Natural killer cell (primary cell): Measurements from ENCODE around the gene GNAS-AS1. TPM values are rescaled to one million over a fixed set of nuclear protein-coding genes. Genes with fewer than 3 reads are reported as not detected.
A peak's percentile ranks its signal among the peaks of the same experiment; 100 is the strongest.

ENCODE experiments used
- ATAC-seq, 3 donors: fragments of 150-1000 bp in 2 of 3; fragments of 200-7000 bp in 1 of 3; cut with Tn5 transposase; 1 replicate in 1 of 3; 2 replicates in 2 of 3; pipeline ENCODE4 v1.10.0; 2021; ENCODE audit warnings: mild to moderate bottlenecking in 2 of 3, moderate library complexity in 2 of 3
- DNase-seq, 2 donors: peaks; one replicate each; pipeline versions ENCODE4 v3.0.0 to v3.0.0-alpha.2; 2013 to 2021; ENCODE audit warnings: mixed read lengths in 1 of 2
- H3K27ac ChIP-seq: one replicate; pipeline ENCODE4 v1.5.1; 2013; ENCODE audit warnings: mild to moderate bottlenecking, low read length
- H3K27me3 ChIP-seq: one replicate; pipeline ENCODE4 v1.6.1; 2013; ENCODE audit warnings: low read length; ENCODE audit not compliant: control insufficient read depth, insufficient read depth
- H3K36me3 ChIP-seq: one replicate; pipeline ENCODE4 v1.6.1; 2013; ENCODE audit warnings: low read length; ENCODE audit not compliant: control insufficient read depth, insufficient read depth
- H3K4me1 ChIP-seq: one replicate; pipeline ENCODE4 v1.6.1; 2013; ENCODE audit warnings: low read length; ENCODE audit not compliant: control insufficient read depth, insufficient read depth
- H3K4me3 ChIP-seq: one replicate; pipeline ENCODE4 v1.5.1; 2013; ENCODE audit warnings: low read length
- H3K9me3 ChIP-seq: one replicate; pipeline ENCODE4 v1.6.1; 2013; ENCODE audit warnings: low read length; ENCODE audit not compliant: control insufficient read depth, insufficient read depth
- H3K27ac Mint-ChIP-seq, 2 donors: one replicate each; pipeline ENCODE4 v1.8.0; 2022; ENCODE audit warnings: mild to moderate bottlenecking in 2 of 2, mixed read lengths in 2 of 2, moderate library complexity in 1 of 2
- H3K27me3 Mint-ChIP-seq, 2 donors: one replicate each; pipeline ENCODE4 v1.8.0; 2022; ENCODE audit warnings: low read depth in 2 of 2, mixed read lengths in 2 of 2
- H3K36me3 Mint-ChIP-seq: one replicate; pipeline ENCODE4 v1.8.0; 2022; ENCODE audit warnings: mixed read lengths
- H3K4me1 Mint-ChIP-seq, 2 donors: one replicate each; pipeline ENCODE4 v1.8.0; 2022; ENCODE audit warnings: mixed read lengths in 2 of 2
- H3K4me3 Mint-ChIP-seq: one replicate; pipeline ENCODE4 v1.8.0; 2022; ENCODE audit warnings: mild to moderate bottlenecking, moderate library complexity, mixed read lengths
- H3K9me3 Mint-ChIP-seq, 2 donors: one replicate each; pipeline ENCODE4 v1.8.0; 2022; ENCODE audit warnings: mixed read lengths in 2 of 2
- WGBS: methylation state at CpG from one replicate; pipeline ENCODE4 v1.1.7; 2013; ENCODE audit warnings: missing lambda C conversion rate; ENCODE audit not compliant: insufficient coverage; 5-methylcytosine and 5-hydroxymethylcytosine counted together
- intact Hi-C: fragments of 100-400 bp; cut with micrococcal nuclease; formaldehyde crosslinking; loops from one replicate; pipeline ENCODE4 v1.14.2; 2022
- total RNA-seq, 4 donors: library from RNA; stranded (reverse); fragments of 120-200 nt in 1 of 4; gene quantifications; one replicate each; pipeline versions ENCODE4 v1.2.3 to v1.2.4, GENCODE V29; 2013 to 2022
- TF ChIP-seq, protein P1 (sequence below): fragments of 200-600 bp; IDR thresholded peaks from one replicate; pipeline ENCODE4 v1.8.0; 2022; ENCODE audit warnings: antibody characterized with exemption

Gene GNAS-AS1
- under 1 TPM in 2 of 3 donors, not detected in 1; 0.60 to 0.66 TPM for total RNA-seq
- total RNA-seq (2013): 0.32 TPM

DNA sequence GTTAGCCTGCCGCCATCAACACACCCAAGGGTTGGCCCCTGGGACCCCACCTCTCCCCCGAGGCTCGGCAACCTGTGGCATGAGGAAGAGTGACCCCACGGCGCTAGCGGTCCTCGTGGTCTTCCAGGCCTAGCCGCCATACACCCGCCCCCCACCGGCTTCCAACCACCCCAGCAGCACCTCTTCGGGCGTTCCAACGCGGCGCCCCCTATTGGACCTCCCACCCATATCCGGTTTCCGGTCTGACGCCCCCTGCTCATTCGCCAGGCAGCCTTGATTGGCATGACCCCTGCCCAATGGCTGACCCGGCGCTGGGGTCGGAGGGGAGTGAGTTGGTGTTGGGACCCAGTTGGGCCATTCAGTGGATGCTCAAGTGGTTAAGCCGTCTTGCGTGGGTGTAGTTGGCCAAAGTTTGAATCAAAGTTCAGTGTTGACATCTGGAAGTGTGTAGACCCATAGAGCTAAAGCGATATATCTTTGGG, at the start of gene GNAS-AS1:
TSS of gene GNAS-AS1 (minus strand) at position 210 of the 482 bp plus-strand sequence.
- Mint-ChIP-seq H3K4me1 (peaks cover 0 to 32% of the 10 kb centered on the region in 2 donors), H3K27ac (peak within 1 kb of the TSS; percentile 24 to 61), H3K9me3 (no peaks in the 10 kb centered on the region), H3K27me3 (peaks cover 45 to 68% of the 10 kb centered on the region in 2 donors), H3K36me3 (no peaks in the 10 kb centered on the region), H3K4me3 (peak within 1 kb of the TSS; percentile 91)
- ATAC-seq (peak; percentile 74 to 94 (median 89)), DNase-seq (peak; percentile 64 to 82)
- H3K9me3 ChIP-seq: peaks cover 3% of the 10 kb centered on the region
- H3K4me1 ChIP-seq: peaks cover 52% of the 10 kb centered on the region
- H3K36me3 ChIP-seq: no peaks in the 10 kb centered on the region
- H3K27me3 ChIP-seq: peaks cover 29% of the 10 kb centered on the region
- 53% methylated on average over 25 of the region's 25 CpGs for WGBS
- H3K27ac ChIP-seq: no peak within 1 kb of the TSS
- intact Hi-C loops: loop anchor here (5.0 kb wide), 1 partner anchor 198 kb away; the partner anchor contains the start of gene STX16
- peak within 1 kb of the TSS; percentile 43 for H3K4me3 ChIP-seq
- TF ChIP-seq, protein P1, sequence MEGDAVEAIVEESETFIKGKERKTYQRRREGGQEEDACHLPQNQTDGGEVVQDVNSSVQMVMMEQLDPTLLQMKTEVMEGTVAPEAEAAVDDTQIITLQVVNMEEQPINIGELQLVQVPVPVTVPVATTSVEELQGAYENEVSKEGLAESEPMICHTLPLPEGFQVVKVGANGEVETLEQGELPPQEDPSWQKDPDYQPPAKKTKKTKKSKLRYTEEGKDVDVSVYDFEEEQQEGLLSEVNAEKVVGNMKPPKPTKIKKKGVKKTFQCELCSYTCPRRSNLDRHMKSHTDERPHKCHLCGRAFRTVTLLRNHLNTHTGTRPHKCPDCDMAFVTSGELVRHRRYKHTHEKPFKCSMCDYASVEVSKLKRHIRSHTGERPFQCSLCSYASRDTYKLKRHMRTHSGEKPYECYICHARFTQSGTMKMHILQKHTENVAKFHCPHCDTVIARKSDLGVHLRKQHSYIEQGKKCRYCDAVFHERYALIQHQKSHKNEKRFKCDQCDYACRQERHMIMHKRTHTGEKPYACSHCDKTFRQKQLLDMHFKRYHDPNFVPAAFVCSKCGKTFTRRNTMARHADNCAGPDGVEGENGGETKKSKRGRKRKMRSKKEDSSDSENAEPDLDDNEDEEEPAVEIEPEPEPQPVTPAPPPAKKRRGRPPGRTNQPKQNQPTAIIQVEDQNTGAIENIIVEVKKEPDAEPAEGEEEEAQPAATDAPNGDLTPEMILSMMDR: no peak

DNA sequence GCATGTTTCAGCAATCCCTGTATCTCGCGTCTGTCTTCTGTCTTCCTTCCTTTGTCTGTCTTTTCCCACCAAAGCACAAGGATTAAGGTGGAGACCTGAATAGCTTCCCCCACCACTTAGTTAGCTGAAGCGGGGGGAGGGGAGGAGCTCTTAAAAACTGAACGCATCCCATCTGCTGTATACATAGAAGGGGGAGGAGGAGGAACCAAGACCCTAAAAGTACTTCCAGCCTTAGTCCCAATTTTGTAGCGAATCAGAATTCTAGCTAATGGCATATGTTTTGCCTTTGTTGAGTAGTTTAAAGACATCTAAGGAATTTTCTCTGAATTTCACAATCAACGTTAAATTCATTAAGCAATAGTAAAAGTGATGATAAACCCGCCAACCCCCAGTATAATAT, 49.7 kb upstream of the GNAS-AS1 start:
- Mint-ChIP-seq H3K36me3 (no peaks in the 10 kb centered on the region), H3K9me3 (no peaks in the 10 kb centered on the region), H3K4me3 (no peak overlapping the region), H3K27me3 (no peaks in the 10 kb centered on the region), H3K4me1 (peaks cover 59 to 60% of the 10 kb centered on the region in 2 donors), H3K27ac (peak overlapping the region; percentile 58 to 60)
- Histone ChIP-seq H3K27me3 (no peaks in the 10 kb centered on the region), H3K4me3 (no peak overlapping the region), H3K4me1 (peaks cover 5% of the 10 kb centered on the region), H3K36me3 (peaks cover 39% of the 10 kb centered on the region), H3K9me3 (no peaks in the 10 kb centered on the region), H3K27ac (no peak overlapping the region)
- 100% methylated on average over 4 of the region's 7 CpGs for WGBS
- DNase-seq (no peak), ATAC-seq (no peak)
- TF ChIP-seq, protein P1: no peak
- intact Hi-C loops: no loop called here

DNA sequence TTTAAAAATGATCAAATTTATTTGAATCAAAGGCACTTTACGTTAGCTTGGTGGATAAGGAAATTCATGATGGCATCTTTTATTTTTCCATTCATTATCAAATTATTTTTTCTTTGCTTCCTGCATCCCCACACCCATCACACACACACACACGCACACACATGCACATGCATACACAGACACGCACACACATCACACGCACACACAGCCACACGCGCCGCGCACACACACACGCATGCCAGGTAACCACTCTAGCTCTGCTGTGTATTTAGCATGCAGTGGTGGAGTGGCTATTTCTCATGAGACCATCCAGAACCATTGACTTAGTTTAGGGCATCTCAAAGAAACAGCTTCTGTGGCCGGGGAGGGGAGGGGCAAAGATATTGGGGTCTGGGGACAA, 48.8 kb upstream of the GNAS-AS1 start:
- no peaks in the 10 kb centered on the region for H3K9me3 ChIP-seq
- H3K4me1 ChIP-seq: peaks cover 7% of the 10 kb centered on the region
- Mint-ChIP-seq H3K36me3 (no peaks in the 10 kb centered on the region), H3K27me3 (no peaks in the 10 kb centered on the region), H3K4me1 (peaks cover 68 to 69% of the 10 kb centered on the region in 2 donors), H3K9me3 (no peaks in the 10 kb centered on the region), H3K27ac (no peak overlapping the region), H3K4me3 (no peak overlapping the region)
- WGBS: 94% methylated on average over 8 of the region's 10 CpGs
- DNase-seq: no peak
- H3K36me3 ChIP-seq: peaks cover 30% of the 10 kb centered on the region
- H3K27me3 ChIP-seq: no peaks in the 10 kb centered on the region
- intact Hi-C loops: loop anchor here (10.0 kb wide), 1 partner anchor 265 kb away; the partner anchor contains the start of gene ZNF831
- no peak overlapping the region for H3K27ac ChIP-seq
- TF ChIP-seq, protein P1: no peak
- ATAC-seq: no peak
- no peak overlapping the region for H3K4me3 ChIP-seq
